ENCODE results near the gene OR13C5.
"Not testable (repeated sequence)": the region's sequence is repeated elsewhere in the genome, so short reads cannot be mapped to it uniquely, and the experiment has no call there.

OR13C5 gene, protein sequence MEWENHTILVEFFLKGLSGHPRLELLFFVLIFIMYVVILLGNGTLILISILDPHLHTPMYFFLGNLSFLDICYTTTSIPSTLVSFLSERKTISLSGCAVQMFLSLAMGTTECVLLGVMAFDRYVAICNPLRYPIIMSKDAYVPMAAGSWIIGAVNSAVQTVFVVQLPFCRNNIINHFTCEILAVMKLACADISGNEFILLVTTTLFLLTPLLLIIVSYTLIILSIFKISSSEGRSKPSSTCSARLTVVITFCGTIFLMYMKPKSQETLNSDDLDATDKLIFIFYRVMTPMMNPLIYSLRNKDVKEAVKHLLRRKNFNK

DNA sequence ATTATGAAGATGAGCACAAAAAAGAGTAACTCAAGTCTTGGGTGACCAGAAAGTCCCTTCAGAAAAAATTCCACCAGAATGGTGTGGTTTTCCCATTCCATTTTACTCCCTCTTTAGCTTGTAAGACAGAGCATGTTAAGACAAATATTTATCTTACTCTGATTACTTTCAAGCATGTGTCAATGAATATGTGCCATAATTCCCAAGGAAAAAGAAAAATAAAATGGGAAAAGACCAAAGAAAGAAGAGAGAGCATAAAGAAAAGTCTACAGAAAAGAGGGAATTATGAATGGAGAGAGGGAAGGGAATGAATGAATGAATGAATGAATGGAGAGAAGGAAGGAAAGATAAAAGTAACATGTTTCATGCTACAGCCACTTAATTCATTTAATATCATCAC, at the start of gene OR13C5:
Gene OR13C5 (minus strand): TSS at position 101 of the 400 bp plus-strand sequence. CDS start 0 bp downstream, at position 101.
- not testable (repeated sequence) for DNase-seq

DNA sequence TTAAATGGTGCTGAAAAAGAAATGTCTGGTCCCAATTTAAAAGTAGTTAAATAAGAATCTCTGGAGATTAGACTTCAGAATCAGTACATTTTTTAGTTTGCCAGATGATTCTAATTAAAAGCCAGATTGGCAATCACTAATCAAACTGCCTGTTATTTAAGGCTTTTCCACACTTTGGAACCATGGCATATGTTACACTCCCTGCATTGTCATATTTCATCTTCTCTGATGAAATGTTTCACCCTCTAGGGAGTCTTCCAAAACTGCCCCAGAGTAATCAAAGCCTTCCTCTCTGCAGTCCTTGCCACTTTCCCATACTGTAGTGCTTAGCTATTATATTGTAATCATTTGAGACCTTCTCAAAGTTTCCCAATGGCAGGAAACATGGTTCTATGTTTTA, 36.2 kb upstream of the OR13C5 start:
- peak; percentile 18 for DNase-seq

DNA sequence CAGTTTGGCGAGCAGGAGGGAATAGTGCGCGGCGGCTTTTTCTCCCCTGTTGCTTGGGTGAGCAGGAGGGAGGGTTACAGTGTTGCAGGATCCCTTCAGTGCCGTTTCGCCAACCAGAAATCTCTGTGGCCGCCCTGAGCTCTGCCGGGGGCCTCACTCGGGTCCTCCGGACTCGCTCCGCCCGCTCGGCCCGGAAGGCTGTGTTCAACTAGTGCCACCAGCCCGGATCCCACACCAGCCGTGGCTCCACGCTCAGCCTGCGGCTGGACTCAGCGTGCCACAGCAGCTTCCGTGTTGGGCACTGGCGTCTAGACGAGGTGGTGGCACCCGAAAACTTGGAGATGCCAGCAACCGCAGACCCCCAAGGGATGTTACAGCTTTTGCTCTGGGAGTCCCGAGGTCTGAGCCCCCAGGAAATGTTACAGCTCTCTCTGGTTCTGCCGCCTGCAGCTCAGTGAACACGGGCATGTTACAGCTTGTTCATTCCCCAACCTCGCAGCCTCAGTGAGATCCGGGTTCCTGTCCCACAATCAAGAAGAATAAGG, 34.8 kb upstream of the OR13C5 start:
- DNase-seq, result no peak

DNA sequence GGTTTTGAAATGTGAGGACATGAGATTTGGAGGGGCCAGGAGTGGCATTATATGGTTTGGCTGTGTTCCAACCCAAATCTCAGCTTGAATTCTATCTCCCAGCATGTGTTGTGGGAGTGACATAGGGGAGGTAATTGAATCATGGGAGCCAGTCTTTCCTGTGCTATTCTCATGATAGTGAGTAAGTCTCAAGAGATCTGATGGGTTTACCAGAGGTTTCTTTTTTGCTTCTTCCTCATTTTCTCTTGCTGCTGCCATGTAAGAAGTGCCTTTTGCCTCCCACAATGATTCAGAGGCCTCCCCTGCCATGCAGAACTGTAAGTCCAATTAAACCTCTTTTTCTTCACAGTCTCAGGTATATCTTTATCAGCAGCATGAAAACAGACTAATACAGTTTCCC, 26.8 kb upstream of the OR13C5 start:
- not testable (repeated sequence) for DNase-seq

DNA sequence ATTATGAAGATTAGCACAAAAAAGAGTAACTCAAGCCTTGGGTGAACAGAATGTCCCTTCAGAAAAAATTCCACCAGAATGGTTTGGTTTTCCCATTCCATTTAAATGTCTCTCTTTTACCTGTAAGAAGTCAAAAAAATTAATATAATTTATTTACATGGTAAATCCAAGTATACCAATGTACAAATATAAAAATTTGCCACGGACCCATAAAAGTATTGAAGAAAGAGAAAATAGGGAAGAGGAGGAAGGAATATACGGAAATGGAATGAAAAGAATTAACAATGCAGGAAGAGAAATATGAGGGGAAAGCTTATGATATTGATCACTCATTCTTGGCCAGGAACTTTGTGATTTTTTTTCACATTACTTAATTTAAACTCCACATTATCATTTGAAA, 18.9 kb upstream of the OR13C5 start, which contains the start of gene OR13C9:
Gene OR13C9 (minus strand): TSS at position 101 of the 400 bp plus-strand sequence. CDS start 0 bp downstream, at position 101.
- DNase-seq, result no peak

DNA sequence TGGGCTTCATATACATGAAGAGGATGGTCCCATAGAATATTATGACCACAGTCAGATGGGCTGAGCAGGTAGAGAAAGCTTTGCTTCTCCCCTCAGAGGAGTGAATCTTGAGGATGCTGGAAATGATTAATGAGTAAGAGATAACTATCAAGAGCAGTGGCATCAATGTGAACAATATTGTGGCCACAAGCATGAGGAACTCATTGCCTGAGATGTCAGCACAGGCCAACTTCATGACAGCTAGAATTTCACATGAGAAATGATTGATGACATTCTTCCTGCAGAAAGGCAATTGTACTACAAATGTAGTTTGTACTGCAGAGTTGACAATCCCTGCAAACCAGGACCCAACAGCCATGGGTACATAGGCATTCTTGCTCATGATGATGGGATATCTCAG, 18.2 kb upstream of the OR13C5 start:
- no peak for DNase-seq

DNA sequence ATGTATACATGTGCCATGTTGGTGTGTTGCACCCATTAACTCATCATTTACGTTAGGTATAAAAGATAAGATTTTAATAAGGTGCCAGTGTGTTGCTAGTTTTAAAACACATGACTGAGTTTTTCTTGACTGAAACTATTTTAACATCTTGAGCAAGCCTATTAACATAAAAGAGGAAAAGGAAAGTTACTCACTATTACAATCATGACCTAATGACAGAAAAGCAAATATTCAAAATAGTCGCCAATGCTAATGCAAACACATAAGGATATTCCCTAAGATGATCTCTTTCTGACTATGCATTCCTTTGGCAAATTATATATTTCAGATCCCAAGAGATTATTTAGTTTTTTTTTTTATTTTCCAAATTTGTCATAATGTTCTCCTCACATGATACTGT, 12.0 kb upstream of the OR13C5 start:
- no peak for DNase-seq

DNA sequence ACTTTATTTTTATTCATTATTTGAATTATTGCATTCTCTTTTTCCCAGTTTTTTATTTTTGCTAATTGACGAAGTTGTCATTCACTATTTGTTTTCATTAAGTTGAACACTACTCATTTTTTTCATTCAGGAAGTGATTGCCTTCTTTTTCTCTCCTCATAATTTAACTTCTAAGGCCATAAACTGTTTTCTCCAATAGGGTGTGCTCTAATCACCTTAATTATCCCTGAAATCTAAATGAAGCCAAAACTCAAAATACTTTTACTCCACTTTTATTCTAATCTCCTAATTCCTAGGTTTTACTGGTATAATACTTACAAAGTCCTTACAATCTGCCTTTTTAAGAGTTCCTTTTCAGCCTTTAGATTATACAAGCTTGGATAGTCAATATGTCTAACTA, 9.1 kb upstream of the OR13C5 start:
- DNase-seq, result no peak

DNA sequence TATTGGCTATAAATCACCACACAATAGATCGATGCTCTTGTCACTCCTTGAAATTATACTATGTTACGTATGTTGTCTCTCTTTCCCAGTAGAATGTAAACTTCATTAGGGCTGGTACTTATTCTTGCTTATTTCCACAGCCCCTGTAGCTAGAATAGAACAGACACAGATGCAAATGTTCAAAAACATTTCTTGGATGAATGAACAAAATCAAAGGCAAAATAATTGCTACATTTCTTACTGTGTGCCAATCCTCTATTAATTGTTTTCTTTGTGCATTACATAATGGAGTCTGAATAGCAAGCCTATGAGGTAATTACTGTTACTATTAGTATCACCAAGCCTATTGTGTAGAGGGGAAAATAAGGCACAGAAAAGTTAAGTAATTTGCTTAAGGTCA, 6.9 kb upstream of the OR13C5 start:
- peak; percentile 93 for DNase-seq

DNA sequence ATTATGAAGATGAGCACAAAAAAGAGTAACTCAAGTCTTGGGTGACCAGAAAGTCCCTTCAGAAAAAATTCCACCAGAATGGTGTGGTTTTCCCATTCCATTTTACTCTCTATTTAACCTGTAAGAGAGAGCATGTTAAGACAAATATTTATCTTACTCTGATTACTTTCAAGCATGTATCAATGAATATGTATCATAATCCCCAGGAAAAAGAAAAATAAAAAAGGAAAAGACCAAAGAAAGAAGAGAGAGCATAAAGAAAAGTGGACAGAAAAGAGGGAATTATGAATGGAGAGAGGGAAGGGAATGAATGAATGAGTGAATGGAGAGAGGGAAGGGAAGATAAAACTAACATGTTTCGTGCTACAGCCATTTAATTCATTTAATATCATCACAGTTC, 6.3 kb upstream of the OR13C5 start, which contains the start of gene OR13C2:
Gene OR13C2 (minus strand): TSS at position 101 of the 400 bp plus-strand sequence. CDS start 0 bp downstream, at position 101.
- not testable (repeated sequence) for DNase-seq

DNA sequence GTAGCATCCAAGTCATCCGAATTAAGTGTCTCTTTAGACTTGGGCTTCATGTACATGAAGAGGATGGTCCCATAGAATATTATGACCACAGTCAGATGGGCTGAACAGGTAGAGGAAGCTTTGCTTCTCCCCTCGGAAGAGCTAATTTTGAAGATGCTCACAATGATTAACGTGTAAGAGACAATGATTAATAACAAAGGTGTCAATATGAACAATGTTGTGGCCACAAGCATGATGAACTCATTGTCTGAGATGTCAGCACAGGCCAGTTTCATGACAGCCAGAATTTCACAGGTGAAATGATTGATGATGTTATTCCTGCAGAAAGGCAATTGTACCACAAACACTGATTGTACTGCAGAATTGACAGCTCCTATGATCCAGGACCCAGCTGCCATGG, 5.6 kb upstream of the OR13C5 start:
- DNase-seq, result no peak

DNA sequence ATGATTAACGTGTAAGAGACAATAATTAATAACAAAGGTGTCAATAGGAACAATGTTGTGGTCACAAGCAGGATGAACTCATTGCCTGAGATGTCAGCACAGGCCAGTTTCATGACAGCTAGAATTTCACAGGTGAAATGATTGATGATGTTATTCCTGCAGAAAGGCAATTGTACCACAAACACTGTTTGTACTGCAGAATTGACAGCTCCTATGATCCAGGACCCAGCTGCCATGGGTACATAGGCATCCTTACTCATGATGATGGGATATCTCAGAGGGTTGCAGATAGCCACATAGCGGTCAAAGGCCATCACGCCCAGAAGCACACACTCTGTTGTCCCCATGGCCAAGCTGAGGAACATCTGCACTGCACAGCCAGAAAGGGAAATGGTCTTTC, 464 bp downstream of the OR13C5 start:
- not testable (repeated sequence) for DNase-seq

DNA sequence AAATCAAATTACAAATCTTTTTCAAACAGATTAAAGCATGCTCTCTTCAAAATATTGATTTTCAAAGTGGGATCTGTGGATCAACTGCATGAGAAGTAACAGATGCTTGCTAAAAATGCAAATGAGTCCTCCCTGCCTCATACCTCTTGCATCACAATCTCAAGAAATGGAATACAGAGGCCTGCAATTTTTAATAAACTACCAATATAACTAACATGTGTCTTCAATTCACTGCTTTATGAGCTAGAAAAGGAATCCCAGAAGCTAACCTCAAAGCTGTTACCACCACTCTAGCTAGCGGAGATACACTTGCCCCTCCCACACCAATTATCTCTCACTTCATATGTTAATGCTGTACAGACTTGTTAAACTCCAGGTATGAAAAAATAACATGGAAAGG, 9.6 kb downstream of the OR13C5 start:
- DNase-seq, result no peak

DNA sequence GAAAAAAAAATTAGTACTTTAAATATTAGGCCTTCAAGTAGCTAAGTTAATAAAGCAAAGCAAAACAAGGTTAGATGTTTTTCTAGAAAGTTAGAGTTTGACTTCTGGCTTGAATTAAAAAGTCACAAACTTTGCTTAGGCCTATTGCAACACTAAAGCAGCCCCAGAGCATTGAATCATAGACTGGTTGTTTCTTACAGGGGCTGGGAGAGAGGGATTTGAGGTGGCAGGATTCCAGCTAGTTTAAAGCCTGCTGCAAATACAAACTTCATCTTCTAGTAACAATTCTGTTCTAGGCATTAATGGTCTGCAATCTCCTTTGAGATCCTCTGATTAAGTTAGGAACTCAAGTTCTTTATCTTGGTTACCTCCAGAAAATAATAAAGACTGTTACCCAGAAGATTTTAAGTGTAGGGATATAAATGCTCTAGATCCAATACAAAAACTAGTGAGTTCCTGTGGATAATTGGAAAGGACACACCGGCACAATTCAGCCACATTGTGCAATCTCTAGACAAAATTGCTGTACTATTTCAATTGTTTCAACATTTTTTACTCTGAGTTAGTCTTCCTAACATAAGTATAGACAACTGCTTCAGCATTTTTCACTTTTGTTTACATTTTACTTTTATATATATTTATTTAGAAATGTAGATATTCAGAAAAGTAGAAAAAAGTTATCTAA, 12.6 kb downstream of the OR13C5 start:
- peak; percentile 48 for DNase-seq

DNA sequence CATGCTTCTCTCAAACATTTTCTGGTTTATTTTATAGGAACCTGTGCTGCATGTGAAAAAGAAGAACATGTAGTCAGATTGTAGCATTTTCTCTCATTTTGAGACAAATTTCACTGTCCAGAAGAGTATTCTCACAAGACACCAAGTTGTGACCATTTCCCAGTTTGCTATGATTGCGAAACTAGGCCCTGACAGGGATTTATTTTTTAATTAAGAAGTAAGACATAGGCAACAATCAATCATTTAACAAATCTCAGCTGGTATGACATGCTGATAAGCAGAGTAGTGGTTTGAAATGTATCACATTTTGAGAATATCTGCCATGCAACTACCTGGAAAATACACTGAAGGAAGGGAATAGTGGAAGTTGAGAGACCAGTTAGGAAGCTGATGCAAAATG, 18.7 kb downstream of the OR13C5 start:
- no peak for DNase-seq

DNA sequence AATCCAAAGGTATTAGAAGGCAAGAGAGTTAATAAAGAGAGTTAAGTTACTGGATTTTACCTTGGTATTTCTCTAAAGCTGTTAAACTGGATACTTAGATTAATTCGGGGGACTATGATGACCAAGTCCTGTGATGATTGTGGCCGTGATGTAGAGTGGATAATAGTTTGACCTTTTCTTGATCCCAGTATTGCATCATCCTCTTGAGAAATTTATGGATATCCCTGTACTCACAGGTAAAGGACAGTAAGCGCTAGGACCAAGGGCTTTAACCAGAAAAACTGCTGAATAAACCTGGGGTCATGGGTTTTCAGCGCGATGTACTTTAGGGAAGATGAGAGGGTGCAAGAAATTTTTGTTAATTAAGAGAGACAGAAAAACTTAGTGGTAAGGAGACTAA, 21.9 kb downstream of the OR13C5 start:
- no peak for DNase-seq

DNA sequence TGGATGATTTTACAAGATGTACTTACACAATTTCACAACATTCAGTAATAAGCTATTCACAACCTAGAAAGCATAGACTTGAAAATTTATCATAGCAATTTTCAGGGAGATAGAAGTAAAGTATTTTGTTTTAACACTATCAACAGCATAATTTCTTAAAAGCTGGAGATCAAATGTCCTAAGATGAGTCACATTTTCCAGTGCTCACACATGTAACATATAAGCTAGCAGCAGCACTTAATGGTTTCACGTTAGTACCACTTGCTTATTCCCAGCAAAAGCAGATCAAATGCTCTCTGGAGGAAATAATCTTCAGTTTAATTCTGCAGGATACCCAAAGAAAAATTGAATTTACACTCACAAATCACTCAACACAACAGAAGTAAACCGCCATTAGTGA, 23.8 kb downstream of the OR13C5 start:
- no peak for DNase-seq

DNA sequence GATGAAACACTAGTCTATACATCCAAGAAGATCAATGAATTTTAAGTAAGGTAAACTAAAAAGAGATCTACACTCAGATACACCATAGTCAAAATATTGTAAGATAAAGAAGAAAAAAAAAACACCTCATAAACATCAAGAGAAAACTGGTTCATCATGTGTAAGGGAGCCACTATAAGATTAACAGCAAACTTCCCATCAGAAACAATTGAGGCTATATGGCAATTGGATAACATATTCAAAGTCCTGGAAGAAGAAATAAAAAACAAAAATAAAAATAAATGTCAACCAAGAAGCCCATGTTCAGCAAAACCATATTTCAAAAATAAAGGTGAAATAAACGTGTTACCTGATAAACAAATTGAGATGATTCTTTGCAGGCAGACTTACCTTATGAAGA, 26.6 kb downstream of the OR13C5 start:
- no peak for DNase-seq

DNA sequence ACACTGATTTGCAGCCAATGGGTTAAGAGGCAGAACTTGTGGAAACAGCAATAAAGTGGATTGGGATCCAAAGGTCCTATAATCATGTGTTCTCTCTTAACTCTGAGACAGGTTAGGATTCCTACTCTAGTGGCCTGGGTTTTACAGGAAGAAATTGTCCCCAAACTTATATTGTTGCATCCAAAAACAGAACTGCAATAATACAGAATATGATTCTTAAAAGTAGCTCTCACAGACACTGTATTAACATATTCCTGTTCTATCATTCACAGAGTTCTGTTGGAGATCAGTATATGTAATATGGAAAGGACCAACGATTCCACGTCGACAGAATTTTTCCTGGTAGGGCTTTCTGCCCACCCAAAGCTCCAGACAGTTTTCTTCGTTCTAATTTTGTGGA, 30.3 kb downstream of the OR13C5 start, which contains the start of gene OR13C8:
Gene OR13C8 (plus strand): TSS at position 301 of the 400 bp plus-strand sequence. CDS start 0 bp downstream, at position 301.
- DNase-seq, result no peak

DNA sequence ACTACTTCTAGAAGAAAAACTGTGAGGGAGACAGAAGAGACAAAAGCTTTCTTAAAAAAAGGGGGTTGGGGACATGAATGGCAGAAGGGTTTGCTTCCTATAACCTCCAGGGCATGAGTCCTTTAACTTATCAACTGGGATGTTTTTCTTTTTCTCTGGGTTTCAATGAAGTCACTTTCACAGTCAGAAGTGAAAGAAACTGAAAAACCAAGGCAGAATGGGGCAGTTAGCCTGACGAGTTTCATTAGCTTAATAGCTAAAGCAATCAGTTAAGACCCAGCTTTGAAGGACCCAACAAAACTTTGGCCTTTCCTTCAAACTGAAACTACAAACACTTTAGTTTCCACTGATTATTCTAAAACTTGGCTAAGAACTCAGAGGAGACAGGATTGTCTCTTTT, 34.9 kb downstream of the OR13C5 start:
- no peak for DNase-seq

DNA sequence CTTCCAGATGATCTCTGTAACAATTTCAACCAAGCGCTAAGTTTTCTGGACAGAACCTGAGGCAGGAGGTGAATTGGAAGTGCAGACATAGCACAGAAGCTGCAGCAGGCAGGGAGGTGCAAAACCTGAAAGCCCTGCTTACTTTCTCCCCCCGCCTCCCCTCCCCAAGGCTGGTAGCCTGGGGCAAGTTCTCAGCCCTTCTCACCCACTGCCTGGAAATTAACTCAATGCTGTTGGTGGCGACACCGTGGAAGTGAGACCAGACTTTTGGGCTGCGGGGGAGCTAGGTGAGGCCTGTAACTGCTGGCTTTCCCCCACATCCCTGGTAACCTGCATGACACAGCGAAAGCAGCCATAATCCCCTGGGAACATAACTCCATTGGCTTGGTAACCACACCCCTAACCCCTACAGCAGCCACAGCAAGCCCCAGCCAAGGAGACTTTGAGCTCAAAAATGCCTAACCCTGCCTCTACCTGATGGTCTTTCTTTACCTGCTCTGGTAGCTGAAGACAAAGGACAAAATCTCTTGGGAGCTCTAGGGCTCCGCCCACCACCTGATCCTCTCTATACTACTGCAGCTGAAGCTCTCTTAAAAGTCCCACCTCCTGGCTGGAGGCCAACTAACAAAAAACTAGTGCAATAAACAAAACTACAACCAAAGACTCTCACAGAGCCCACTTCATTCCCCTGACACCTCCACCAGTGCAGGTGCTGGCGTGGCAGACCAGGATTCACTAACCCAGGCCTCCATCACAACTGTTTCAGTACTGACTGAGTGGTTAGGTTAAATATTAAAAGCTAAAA, 42.2 kb downstream of the OR13C5 start:
- no peak for DNase-seq

DNA sequence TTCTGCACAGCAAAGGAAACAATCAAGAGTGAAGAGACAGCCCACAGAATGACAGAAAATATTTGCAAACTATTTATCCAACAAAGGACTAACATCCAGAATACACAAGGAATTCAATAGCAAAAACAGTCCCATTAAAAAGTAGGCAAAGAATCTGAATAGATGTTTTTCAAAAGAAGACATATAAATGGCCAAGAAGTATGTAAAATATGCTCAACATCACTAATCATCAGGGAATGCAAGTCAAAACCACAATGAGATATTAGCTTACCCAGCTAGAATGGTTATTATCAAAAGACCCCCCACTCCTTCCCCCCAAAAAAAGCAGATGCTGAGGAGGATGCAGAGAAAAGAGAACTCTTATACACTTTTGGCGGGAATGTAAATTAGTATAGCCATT, 43.7 kb downstream of the OR13C5 start:
- DNase-seq, result no peak

DNA sequence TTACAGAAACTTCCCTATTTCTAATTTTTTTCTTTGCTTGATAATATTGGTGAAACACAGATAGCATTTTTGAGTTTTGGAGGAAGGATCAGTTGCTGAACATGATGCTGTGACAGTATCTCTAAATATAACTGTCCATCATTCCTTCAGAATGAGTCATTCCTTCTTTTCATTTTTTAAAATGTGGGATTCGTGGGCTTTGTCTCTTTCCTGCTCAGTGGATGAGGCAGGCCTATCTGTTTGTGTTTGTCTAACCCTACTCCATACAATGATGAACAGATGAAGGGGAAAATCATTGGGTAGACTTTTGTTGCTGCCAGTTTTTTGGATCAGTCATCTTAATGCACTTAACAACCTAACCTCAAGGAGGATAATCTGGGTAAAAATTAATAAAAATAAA, 46.0 kb downstream of the OR13C5 start:
- DNase-seq, result no peak
